HepG2 (cell line): ENCODE results near the gene STEAP3. TPM values are rescaled to one million over a fixed set of nuclear protein-coding genes. Genes with fewer than 3 reads are reported as not detected.
A peak's percentile ranks its signal among the peaks of the same experiment; 100 is the strongest.

Source experiments
- DNMT3B ChIP-seq: conservative IDR thresholded peaks from 2 replicates; pipeline ENCODE4 v1.6.1; 2016; ENCODE audit warnings: missing biosample characterization, control low read depth
- FIP1L1 ChIP-seq: fragments of 200-400 bp; formaldehyde crosslinking; IDR thresholded peaks from 2 replicates; pipeline ENCODE4 v1.6.1; 2018; ENCODE audit warnings: low read depth, mild to moderate bottlenecking, low read length, moderate library complexity, borderline replicate concordance; ENCODE audit not compliant: insufficient read depth
- HHEX ChIP-seq: IDR thresholded peaks from 2 replicates; pipeline ENCODE4 v1.6.1; 2016; ENCODE audit warnings: control low read depth
- MIXL1 ChIP-seq: IDR thresholded peaks from 2 replicates; pipeline ENCODE4 v1.6.1; 2016
- NFKB2 ChIP-seq: sonication (generic); formaldehyde crosslinking; IDR thresholded peaks from 2 replicates; pipeline ENCODE4 v1.4.0; 2020; ENCODE audit warnings: missing genetic modification reagents, borderline replicate concordance
- PAWR ChIP-seq: sonication (generic); formaldehyde crosslinking; IDR thresholded peaks from 2 replicates; pipeline ENCODE4 v1.4.0; 2020; ENCODE audit warnings: missing genetic modification reagents, mild to moderate bottlenecking, borderline replicate concordance
- PLRG1 ChIP-seq: fragments of 450-650 bp; conservative IDR thresholded peaks from 2 replicates; pipeline ENCODE4 v1.6.1; 2016
- PRPF4 ChIP-seq: fragments of 200-400 bp; formaldehyde crosslinking; IDR thresholded peaks from 2 replicates; pipeline ENCODE4 v1.6.1; 2016; ENCODE audit warnings: low read length, low read depth; ENCODE audit not compliant: poor library complexity, severe bottlenecking
- RARA ChIP-seq: IDR thresholded peaks from 2 replicates; pipeline ENCODE4 v1.6.1; 2016; ENCODE audit warnings: missing genetic modification reagents, missing compliant biosample characterization
- SAP130 ChIP-seq: IDR thresholded peaks from 2 replicates; pipeline ENCODE4 v1.6.1; 2016; ENCODE audit warnings: low read depth
- TP53 ChIP-seq: sonication (generic); formaldehyde crosslinking; conservative IDR thresholded peaks from 2 replicates; pipeline ENCODE4 v1.4.0; 2020; ENCODE audit warnings: missing genetic modification reagents
- ZFP36L2 ChIP-seq: sonication (generic); formaldehyde crosslinking; IDR thresholded peaks from 2 replicates; pipeline ENCODE4 v1.4.0; 2020; ENCODE audit warnings: missing genetic modification reagents
- ZNF570 ChIP-seq: sonication (generic); formaldehyde crosslinking; IDR thresholded peaks from 2 replicates; pipeline ENCODE4 v1.4.0; 2020; ENCODE audit warnings: mild to moderate bottlenecking, missing genetic modification reagents, borderline replicate concordance
- ZNF709 ChIP-seq: sonication (generic); formaldehyde crosslinking; IDR thresholded peaks from 2 replicates; pipeline ENCODE4 v1.5.0; 2020; ENCODE audit warnings: mild to moderate bottlenecking, missing genetic modification reagents
- polyA plus RNA-seq, 8 experiments: library from polyadenylated mRNA; depleted of rRNA in 3 of 8; stranded (reverse) in 7 of 8; unstranded in 1 of 8; fragments of >200 nt; fragmentation: Illumina TruSeq in 4 of 8; extraction: Trizol in 4 of 8; gene quantifications; 2 replicates each; pipeline versions ENCODE4 v1.2.1 to v1.2.3, GENCODE V29; 2011 to 2016; ENCODE audit warnings: low read depth in 4 of 8, missing spikeins in 1 of 8, mixed read lengths in 1 of 8; ENCODE audit not compliant: insufficient read depth in 1 of 8
- total RNA-seq, 5 experiments: library from RNA; depleted of rRNA; stranded (reverse); fragments of >200 nt; fragmentation: Illumina TruSeq; extraction: Trizol; gene quantifications; 2 replicates each; pipeline ENCODE4 v1.2.3, GENCODE V29; 2016; ENCODE audit warnings: low read depth in 1 of 5
- TF ChIP-seq, protein P1 (sequence below): sonication (generic); formaldehyde crosslinking; IDR thresholded peaks from 2 replicates; pipeline ENCODE4 v1.5.1; 2020; ENCODE audit warnings: mild to moderate bottlenecking, moderate library complexity, missing genetic modification reagents
- TF ChIP-seq, protein P2 (sequence below): sonication (generic); formaldehyde crosslinking; IDR thresholded peaks from 2 replicates; pipeline ENCODE4 v1.5.0; 2020; ENCODE audit warnings: mild to moderate bottlenecking, missing genetic modification reagents, borderline replicate concordance
- TF ChIP-seq, protein P3 (sequence below): sonication (generic); formaldehyde crosslinking; IDR thresholded peaks from 2 replicates; pipeline ENCODE4 v1.5.0; 2020; ENCODE audit warnings: missing genetic modification reagents
- TF ChIP-seq, protein P4 (sequence below): sonication (generic); formaldehyde crosslinking; IDR thresholded peaks from 2 replicates; pipeline ENCODE4 v1.5.1; 2020; ENCODE audit warnings: mild to moderate bottlenecking, missing genetic modification reagents, moderate library complexity
- TF ChIP-seq, protein P5 (sequence below): sonication (generic); formaldehyde crosslinking; IDR thresholded peaks from 2 replicates; pipeline ENCODE4 v1.5.0; 2020; ENCODE audit warnings: missing genetic modification reagents
- TF ChIP-seq, protein P6 (sequence below): sonication (generic); formaldehyde crosslinking; IDR thresholded peaks from 2 replicates; pipeline ENCODE4 v1.5.0; 2020; ENCODE audit warnings: missing genetic modification reagents
- TF ChIP-seq, protein P7 (sequence below): IDR thresholded peaks from 2 replicates; pipeline ENCODE4 v1.6.1; 2018; ENCODE audit warnings: missing genetic modification reagents

Gene STEAP3
- total and polyA plus RNA-seq, 2 of the 13 experiments (the other 11 are each of a cell fraction or from before 2014, with no cell fraction given), result 7.3 to 21.1 TPM

DNA sequence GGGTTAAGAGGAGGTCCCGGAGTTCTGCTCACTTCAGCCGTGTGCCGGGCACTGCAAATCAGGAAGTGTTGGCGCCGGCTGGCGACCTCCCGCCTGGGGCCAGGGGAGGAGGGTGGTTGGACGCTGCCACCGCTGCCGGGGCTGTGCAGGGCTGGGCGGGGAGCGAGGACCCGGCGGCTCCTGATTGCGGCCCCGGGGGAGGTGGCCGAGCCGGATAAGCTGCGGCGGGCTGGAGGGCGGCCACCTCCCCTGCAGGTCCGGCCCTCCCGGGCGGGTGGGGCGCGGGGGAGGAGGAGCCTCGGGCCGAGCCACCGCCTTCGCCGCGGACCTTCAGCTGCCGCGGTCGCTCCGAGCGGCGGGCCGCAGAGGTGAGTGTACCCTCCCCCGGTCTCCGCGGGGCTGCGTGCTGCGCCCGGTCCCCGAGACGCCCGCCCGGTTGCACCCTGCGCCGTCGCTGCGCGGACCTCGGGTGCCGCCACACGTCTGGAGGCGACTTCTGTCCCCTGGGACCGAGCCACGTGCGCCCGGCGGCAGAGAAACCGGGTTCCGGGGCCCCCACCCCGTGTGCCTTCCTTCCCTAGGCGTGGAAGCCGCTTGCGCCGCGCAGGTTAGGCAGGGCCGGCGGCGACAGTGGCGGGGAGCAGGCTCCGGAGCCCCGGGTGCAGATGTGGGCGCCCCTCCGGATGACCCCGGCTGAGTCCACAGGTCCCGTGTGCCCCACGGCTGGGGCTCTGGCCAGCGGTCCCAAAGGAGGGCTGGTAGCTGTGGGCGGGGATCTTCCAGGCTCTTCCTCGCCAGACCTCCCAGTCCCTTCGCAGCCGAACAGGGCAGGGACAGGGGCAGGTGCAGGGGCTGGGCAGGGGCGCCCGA is at the start of gene STEAP3 (continued):
- TF ChIP-seq, protein P1, sequence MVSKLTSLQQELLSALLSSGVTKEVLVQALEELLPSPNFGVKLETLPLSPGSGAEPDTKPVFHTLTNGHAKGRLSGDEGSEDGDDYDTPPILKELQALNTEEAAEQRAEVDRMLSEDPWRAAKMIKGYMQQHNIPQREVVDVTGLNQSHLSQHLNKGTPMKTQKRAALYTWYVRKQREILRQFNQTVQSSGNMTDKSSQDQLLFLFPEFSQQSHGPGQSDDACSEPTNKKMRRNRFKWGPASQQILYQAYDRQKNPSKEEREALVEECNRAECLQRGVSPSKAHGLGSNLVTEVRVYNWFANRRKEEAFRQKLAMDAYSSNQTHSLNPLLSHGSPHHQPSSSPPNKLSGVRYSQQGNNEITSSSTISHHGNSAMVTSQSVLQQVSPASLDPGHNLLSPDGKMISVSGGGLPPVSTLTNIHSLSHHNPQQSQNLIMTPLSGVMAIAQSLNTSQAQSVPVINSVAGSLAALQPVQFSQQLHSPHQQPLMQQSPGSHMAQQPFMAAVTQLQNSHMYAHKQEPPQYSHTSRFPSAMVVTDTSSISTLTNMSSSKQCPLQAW (CRISPR knock-in tag), result no peak; the same call in 1 of the 2 replicates
- TF ChIP-seq, protein P2, sequence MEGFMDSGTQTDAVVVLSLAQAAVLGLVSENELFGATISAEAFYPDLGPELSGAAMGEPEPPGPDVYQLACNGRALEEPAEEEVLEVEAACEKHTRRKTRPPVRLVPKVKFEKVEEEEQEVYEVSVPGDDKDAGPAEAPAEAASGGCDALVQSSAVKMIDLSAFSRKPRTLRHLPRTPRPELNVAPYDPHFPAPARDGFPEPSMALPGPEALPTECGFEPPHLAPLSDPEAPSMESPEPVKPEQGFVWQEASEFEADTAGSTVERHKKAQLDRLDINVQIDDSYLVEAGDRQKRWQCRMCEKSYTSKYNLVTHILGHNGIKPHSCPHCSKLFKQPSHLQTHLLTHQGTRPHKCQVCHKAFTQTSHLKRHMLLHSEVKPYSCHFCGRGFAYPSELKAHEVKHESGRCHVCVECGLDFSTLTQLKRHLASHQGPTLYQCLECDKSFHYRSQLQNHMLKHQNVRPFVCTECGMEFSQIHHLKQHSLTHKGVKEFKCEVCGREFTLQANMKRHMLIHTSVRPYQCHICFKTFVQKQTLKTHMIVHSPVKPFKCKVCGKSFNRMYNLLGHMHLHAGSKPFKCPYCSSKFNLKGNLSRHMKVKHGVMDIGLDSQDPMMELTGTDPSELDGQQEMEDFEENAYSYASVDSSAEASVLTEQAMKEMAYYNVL (CRISPR knock-in tag), result no peak
- TF ChIP-seq ZNF570 (CRISPR knock-in tag) (peak; percentile 88; the same call in 1 of the 2 replicates), PRPF4 (no peak), ZNF709 (CRISPR knock-in tag) (peak; percentile 79; the same call in 1 of the 2 replicates), TP53 (no peak), FIP1L1 (no peak), HHEX (CRISPR knock-in tag) (no peak), RARA (CRISPR knock-in tag) (no peak; the same call in 1 of the 2 replicates), SAP130 (CRISPR knock-in tag) (peak; percentile 68; the same call in 1 of the 2 replicates), NFKB2 (CRISPR knock-in tag) (peak; percentile 52), ZFP36L2 (CRISPR knock-in tag) (no peak), PLRG1 (no peak), DNMT3B (CRISPR knock-in tag) (no peak), PAWR (CRISPR knock-in tag) (0 out of 2 replicates have a peak, but pooled peaks have one; percentile 58), MIXL1 (CRISPR knock-in tag) (no peak)
- TF ChIP-seq, protein P3, sequence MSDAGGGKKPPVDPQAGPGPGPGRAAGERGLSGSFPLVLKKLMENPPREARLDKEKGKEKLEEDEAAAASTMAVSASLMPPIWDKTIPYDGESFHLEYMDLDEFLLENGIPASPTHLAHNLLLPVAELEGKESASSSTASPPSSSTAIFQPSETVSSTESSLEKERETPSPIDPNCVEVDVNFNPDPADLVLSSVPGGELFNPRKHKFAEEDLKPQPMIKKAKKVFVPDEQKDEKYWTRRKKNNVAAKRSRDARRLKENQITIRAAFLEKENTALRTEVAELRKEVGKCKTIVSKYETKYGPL, result no peak
- TF ChIP-seq, protein P4, sequence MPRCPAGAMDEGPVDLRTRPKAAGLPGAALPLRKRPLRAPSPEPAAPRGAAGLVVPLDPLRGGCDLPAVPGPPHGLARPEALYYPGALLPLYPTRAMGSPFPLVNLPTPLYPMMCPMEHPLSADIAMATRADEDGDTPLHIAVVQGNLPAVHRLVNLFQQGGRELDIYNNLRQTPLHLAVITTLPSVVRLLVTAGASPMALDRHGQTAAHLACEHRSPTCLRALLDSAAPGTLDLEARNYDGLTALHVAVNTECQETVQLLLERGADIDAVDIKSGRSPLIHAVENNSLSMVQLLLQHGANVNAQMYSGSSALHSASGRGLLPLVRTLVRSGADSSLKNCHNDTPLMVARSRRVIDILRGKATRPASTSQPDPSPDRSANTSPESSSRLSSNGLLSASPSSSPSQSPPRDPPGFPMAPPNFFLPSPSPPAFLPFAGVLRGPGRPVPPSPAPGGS (CRISPR knock-in tag), result no peak
- TF ChIP-seq, protein P5, sequence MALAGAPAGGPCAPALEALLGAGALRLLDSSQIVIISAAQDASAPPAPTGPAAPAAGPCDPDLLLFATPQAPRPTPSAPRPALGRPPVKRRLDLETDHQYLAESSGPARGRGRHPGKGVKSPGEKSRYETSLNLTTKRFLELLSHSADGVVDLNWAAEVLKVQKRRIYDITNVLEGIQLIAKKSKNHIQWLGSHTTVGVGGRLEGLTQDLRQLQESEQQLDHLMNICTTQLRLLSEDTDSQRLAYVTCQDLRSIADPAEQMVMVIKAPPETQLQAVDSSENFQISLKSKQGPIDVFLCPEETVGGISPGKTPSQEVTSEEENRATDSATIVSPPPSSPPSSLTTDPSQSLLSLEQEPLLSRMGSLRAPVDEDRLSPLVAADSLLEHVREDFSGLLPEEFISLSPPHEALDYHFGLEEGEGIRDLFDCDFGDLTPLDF (CRISPR knock-in tag), result no peak
- TF ChIP-seq, protein P6, sequence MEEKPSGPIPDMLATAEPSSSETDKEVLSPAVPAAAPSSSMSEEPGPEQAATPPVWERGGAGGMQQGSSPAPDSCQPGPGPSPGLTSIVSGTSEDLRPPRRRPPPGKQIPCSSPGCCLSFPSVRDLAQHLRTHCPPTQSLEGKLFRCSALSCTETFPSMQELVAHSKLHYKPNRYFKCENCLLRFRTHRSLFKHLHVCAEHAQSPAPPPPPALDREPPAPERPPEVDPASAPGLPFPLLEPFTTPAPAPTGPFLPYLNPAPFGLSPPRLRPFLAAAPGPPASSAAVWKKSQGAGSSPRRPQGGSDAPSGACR (CRISPR knock-in tag), result no peak; the same call in 1 of the 2 replicates
- TF ChIP-seq, protein P7, sequence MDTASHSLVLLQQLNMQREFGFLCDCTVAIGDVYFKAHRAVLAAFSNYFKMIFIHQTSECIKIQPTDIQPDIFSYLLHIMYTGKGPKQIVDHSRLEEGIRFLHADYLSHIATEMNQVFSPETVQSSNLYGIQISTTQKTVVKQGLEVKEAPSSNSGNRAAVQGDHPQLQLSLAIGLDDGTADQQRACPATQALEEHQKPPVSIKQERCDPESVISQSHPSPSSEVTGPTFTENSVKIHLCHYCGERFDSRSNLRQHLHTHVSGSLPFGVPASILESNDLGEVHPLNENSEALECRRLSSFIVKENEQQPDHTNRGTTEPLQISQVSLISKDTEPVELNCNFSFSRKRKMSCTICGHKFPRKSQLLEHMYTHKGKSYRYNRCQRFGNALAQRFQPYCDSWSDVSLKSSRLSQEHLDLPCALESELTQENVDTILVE (CRISPR knock-in tag), result no peak
